ENCODE measurements around the gene NBPF11. TPM values are rescaled to one million over a fixed set of nuclear protein-coding genes. Genes with fewer than 3 reads are reported as not detected.

NBPF11 gene
- total and polyA plus RNA-seq, 2 of the 8 experiments (the other 6 are each of a cell fraction or from before 2014, with no cell fraction given): 8.7 to 9.2 TPM

DNA sequence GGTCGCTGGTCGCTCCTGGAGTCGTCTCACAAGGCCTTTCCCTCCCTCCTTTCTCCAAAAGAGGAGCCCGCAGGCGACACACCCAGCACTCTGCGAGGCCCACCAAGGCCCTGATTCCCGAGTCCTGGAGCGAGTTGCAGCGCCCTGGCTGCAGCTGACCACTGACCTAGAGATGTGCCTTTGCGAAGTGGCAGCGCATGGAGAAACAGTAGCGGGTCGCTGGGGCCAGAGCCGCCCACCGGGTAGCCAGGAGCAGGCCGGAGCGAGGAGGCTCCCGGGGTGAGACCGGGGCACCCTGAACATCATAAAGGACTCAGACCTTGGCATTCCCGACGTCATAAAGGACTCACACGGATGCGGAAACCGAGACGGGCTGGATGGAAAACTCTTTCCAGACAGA is 10.3 kb upstream of the NBPF11 start:
- DNase-seq (ENCODE audit: low read depth in 1 of 2, low spot score in 2 of 2) (no peak), FAIRE-seq (no peak)
- POLR2A ChIA-PET (ENCODE audit: partially characterized antibody): interaction anchor here (1.1 to 1.9 kb wide), 2 partner anchors 101 kb away, joined by 4 to 8 read pairs; no protein-coding TSS in a partner anchor

More for the DNA sequence above, 10.3 kb upstream of the NBPF11 start:
- no peak overlapping the region for H4K5ac ChIP-seq (ENCODE audit: insufficient read length, low read depth, low read length)
- H4K8ac ChIP-seq (ENCODE audit: extremely low read depth, insufficient read depth, low read length): no peak overlapping the region; the same call in 1 of the 2 replicates
- no peak overlapping the region for H3K4me3 ChIP-seq (ENCODE audit: extremely low read depth in 1 of 4, insufficient read depth in 2 of 4, low read depth in 3 of 4, low read length in 4 of 4)
- no peaks in the 10 kb centered on the region for H3K79me2 ChIP-seq (ENCODE audit: control insufficient read depth in 1 of 2, insufficient read depth in 2 of 2, low read length in 2 of 2)
- no peaks in the 10 kb centered on the region for H3K79me1 ChIP-seq (ENCODE audit: low read depth, low read length)
- H3K4me1 ChIP-seq (replicated peaks in 1 of 4; ENCODE audit: control insufficient read depth in 3 of 4, insufficient read depth in 4 of 4, low read length in 3 of 4): no peaks in the 10 kb centered on the region
- H3K18ac ChIP-seq (ENCODE audit: extremely low read depth, low read length): no peak overlapping the region
- no peaks in the 10 kb centered on the region for H3K9me3 ChIP-seq (ENCODE audit: insufficient read depth in 2 of 2, low read depth in 1 of 2, low read length in 1 of 2)
- H2AFZ ChIP-seq (ENCODE audit: low read length): no peak overlapping the region
- no peak overlapping the region for H3K27ac ChIP-seq (ENCODE audit: low read depth, low read length)
- H4K91ac ChIP-seq (replicated peaks; ENCODE audit: insufficient read length, low read length): no peak overlapping the region
- CTCF ChIA-PET (ENCODE audit: partially characterized antibody): no interaction called here
- no peak for TF ChIP-seq CTCF (IDR thresholded peaks at IDR 0.05; ENCODE audit: control extremely low read depth in 1 of 3, insufficient read depth in 1 of 3, low read depth in 1 of 3, low read length in 3 of 3)
- no peak for TF ChIP-seq RXRA (IDR thresholded peaks at IDR 0.05; ENCODE audit: insufficient read depth, low read depth, low read length)
- TF ChIP-seq SP4 (IDR thresholded peaks at IDR 0.05; ENCODE audit: low read length): no peak
- no peak for TF ChIP-seq CBX8 (IDR thresholded peaks at IDR 0.05; ENCODE audit: borderline replicate concordance, low read depth, low read length)
- TF ChIP-seq POLR2A (IDR thresholded peaks at IDR 0.05; ENCODE audit: control extremely low read depth in 1 of 2, low read depth in 2 of 2, low read length in 2 of 2): no peak
- no peak for TF ChIP-seq EZH2 (IDR thresholded peaks at IDR 0.05; ENCODE audit: low read depth, low read length, severe bottlenecking)
- no peak for TF ChIP-seq CTBP2 (IDR thresholded peaks at IDR 0.05; ENCODE audit: borderline replicate concordance, insufficient read depth, insufficient read length, low read length)
- TF ChIP-seq KDM1A (IDR thresholded peaks at IDR 0.05; ENCODE audit: borderline replicate concordance, low read length): no peak
- TF ChIP-seq RFX5 (IDR thresholded peaks at IDR 0.05; ENCODE audit: borderline replicate concordance, low read depth, low read length): no peak
- H4K20me1 ChIP-seq (replicated peaks in 1 of 2; ENCODE audit: control insufficient read depth in 1 of 2, insufficient read depth in 2 of 2, low read length in 2 of 2): no peaks in the 10 kb centered on the region
- H3K27me3 ChIP-seq (replicated peaks in 1 of 4; ENCODE audit: control insufficient read depth in 3 of 4, extremely low read depth in 1 of 4, insufficient read depth in 3 of 4, low read length in 3 of 4): no peaks in the 10 kb centered on the region
- no peak overlapping the region for H3K4me2 ChIP-seq (ENCODE audit: insufficient read depth in 1 of 2, low read depth in 2 of 2, low read length in 2 of 2)
- no peaks in the 10 kb centered on the region for H3K36me3 ChIP-seq (ENCODE audit: control insufficient read depth in 2 of 4, insufficient read depth in 4 of 4, low read length in 3 of 4)
- no peak overlapping the region for H2BK120ac ChIP-seq (replicated peaks; ENCODE audit: low read depth, low read length)
- no peak overlapping the region for H2BK12ac ChIP-seq (ENCODE audit: low read depth, low read length)
- H2BK20ac ChIP-seq (ENCODE audit: low read length): no peak overlapping the region
- H3K9ac ChIP-seq (replicated peaks in 1 of 4; ENCODE audit: extremely low read depth in 1 of 4, low read depth in 3 of 4, low read length in 3 of 4): no peak overlapping the region
- H3K56ac ChIP-seq (replicated peaks; ENCODE audit: insufficient read length, low read depth, low read length): no peak overlapping the region
- H3K4ac ChIP-seq (replicated peaks; ENCODE audit: insufficient read length, low read depth, low read length): no peak overlapping the region
- no peaks in the 10 kb centered on the region for H3K23me2 ChIP-seq (ENCODE audit: low read depth, low read length)
- no peak overlapping the region for H3K14ac ChIP-seq (ENCODE audit: insufficient read length)
- H2BK15ac ChIP-seq (ENCODE audit: low read length): no peak overlapping the region
- H2AK5ac ChIP-seq (ENCODE audit: low read depth, low read length): no peak overlapping the region
- no peak overlapping the region for H3K23ac ChIP-seq (ENCODE audit: insufficient read length)
- 96% methylated on average over 20 of the region's 25 CpGs; no CpG with 5 or more reads in 1 of the 2 experiments for WGBS, 2 experiments (ENCODE audit: extremely low coverage in 1 of 2, insufficient coverage in 1 of 2, insufficient read length in 1 of 2, insufficient replicate concordance in 2 of 2, low coverage in 1 of 2, low lambda C conversion rate in 2 of 2, missing lambda C conversion rate in 1 of 2)
- H2BK5ac ChIP-seq (ENCODE audit: low read depth, low read length): no peak overlapping the region

Data from H1 (cell line).